Gastrocnemius medialis (tissue), 4 donors: ENCODE measurements around the gene ARID3B. TPM values are rescaled to one million over a fixed set of nuclear protein-coding genes. Genes with fewer than 3 reads are reported as not detected.

ENCODE experiments used
- ATAC-seq, 2 donors: fragments of 150-250 bp; one replicate each; pipeline ENCODE4 v1.9.1; 2016
- DNase-seq, 2 donors: peaks; one replicate each; pipeline ENCODE4 v3.0.0-alpha.2; 2019
- H3K27ac ChIP-seq, 4 donors: fragments of 200-600 bp; sonication (generic); 1 replicate in 1 of 4; 2 replicates in 3 of 4; pipeline ENCODE4 v1.5.1; 2016 to 2018; ENCODE audit warnings: mild to moderate bottlenecking in 2 of 4, moderate library complexity in 1 of 4
- H3K27me3 ChIP-seq, 3 donors: fragments of 200-600 bp; sonication (generic) in 2 of 3; 1 replicate in 1 of 3; 2 replicates in 2 of 3; pipeline versions ENCODE4 v1.5.1 to v1.6.0; 2016 to 2019; ENCODE audit warnings: mild to moderate bottlenecking in 1 of 3, moderate library complexity in 1 of 3
- H3K36me3 ChIP-seq, 2 donors: fragments of 200-600 bp; sonication (generic) in 1 of 2; one replicate each; pipeline ENCODE4 v1.5.1; 2017 to 2018
- H3K4me1 ChIP-seq, 2 donors: fragments of 200-600 bp; sonication (generic) in 1 of 2; one replicate each; pipeline ENCODE4 v1.5.1; 2016 to 2017; ENCODE audit warnings: mild to moderate bottlenecking in 2 of 2
- H3K4me3 ChIP-seq, 4 donors: fragments of 200-600 bp; sonication (generic) in 3 of 4; 1 replicate in 1 of 4; 2 replicates in 3 of 4; pipeline ENCODE4 v1.5.1; 2016 to 2019; ENCODE audit warnings: mild to moderate bottlenecking in 2 of 4
- H3K9me3 ChIP-seq, 3 donors: fragments of 200-600 bp; sonication (generic) in 2 of 3; 1 replicate in 1 of 3; 2 replicates in 2 of 3; pipeline ENCODE4 v1.5.1; 2016 to 2019
- POLR2A ChIP-seq, 2 donors: fragments of 450-650 bp; IDR thresholded peaks; one replicate each; pipeline ENCODE4 v1.6.1; 2017; ENCODE audit warnings: antibody characterized with exemption in 2 of 2, mild to moderate bottlenecking in 2 of 2, moderate library complexity in 2 of 2
- in situ Hi-C, 4 donors: fragments of 200-750 bp; cut with MboI; loops; one replicate each; pipeline versions ENCODE4 v1.15.0 to v1.8.0; 2017; ENCODE audit warnings: low sequenced_read_pairs in 4 of 4
- intact Hi-C: fragments of 100-400 bp; cut with DNase I; formaldehyde crosslinking; loops from one replicate; pipeline ENCODE4 v1.15.1; 2023; ENCODE audit warnings: low total_unique reads
- total RNA-seq, 4 donors: library from RNA; depleted of rRNA; stranded (reverse); fragments of >200 nt; gene quantifications; one replicate each; pipeline versions ENCODE4 v1.1.0 to v1.2.3, GENCODE V29; 2016
- TF ChIP-seq, protein P1 (sequence below), 5 experiments: fragments of 450-650 bp in 3 of 5; fragments of 200-600 bp in 2 of 5; sonication (generic) in 2 of 5; IDR thresholded peaks in 4 of 5; conservative IDR thresholded peaks in 1 of 5; 1 replicate in 4 of 5; 2 replicates in 1 of 5; pipeline ENCODE4 v1.5.1; 2016 to 2019; ENCODE audit warnings: antibody characterized with exemption in 5 of 5, mild to moderate bottlenecking in 3 of 5, moderate library complexity in 3 of 5

The ARID3B gene
- total RNA-seq, 4 donors from 2014 or later, result 1.8 to 6.7 (median 4.6) TPM

DNA sequence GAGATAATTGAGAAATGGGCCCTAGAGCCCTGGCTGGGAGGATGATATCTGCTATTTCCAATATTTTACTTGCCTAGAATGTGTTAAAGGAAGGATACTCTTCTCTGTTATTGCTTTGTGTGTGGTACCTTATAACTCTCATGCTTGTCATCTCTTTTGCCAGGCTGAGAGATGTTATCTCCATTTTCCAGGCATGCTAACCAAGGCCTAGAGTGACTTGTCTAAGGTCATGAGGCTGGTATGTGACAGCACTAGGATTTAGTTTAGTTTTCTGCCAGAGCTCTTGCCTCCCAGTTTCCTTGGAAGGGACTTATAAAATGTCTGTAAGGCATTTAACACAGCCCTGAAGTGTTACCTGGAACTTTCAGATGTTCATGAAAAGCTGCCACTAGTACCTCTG lies 76.0 kb downstream of the ARID3B start:
- H3K9me3 ChIP-seq, result no peaks in the 10 kb centered on the region
- no peak for ATAC-seq
- TF ChIP-seq POLR2A (IDR thresholded peaks at IDR 0.05), result no peak
- TF ChIP-seq, protein P1, sequence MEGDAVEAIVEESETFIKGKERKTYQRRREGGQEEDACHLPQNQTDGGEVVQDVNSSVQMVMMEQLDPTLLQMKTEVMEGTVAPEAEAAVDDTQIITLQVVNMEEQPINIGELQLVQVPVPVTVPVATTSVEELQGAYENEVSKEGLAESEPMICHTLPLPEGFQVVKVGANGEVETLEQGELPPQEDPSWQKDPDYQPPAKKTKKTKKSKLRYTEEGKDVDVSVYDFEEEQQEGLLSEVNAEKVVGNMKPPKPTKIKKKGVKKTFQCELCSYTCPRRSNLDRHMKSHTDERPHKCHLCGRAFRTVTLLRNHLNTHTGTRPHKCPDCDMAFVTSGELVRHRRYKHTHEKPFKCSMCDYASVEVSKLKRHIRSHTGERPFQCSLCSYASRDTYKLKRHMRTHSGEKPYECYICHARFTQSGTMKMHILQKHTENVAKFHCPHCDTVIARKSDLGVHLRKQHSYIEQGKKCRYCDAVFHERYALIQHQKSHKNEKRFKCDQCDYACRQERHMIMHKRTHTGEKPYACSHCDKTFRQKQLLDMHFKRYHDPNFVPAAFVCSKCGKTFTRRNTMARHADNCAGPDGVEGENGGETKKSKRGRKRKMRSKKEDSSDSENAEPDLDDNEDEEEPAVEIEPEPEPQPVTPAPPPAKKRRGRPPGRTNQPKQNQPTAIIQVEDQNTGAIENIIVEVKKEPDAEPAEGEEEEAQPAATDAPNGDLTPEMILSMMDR (IDR thresholded peaks at IDR 0.05 in 4 of 5, conservative IDR thresholded peaks at IDR 0.05 in 1 of 5), result no peak
- peaks cover 42 to 44% of the 10 kb centered on the region in 2 donors for H3K4me1 ChIP-seq
- peak overlapping the region; percentile 74 to 94 (median 86) for H3K4me3 ChIP-seq
- H3K36me3 ChIP-seq, result peaks cover 0 to 28% of the 10 kb centered on the region in 2 donors
- no peak for DNase-seq
- peak overlapping the region; percentile 94 to 100 (median 96) for H3K27ac ChIP-seq
- no peaks in the 10 kb centered on the region for H3K27me3 ChIP-seq
- intact Hi-C loops, result loop anchor here (1.0 to 10.0 kb wide), 4 partner anchors 155 to 932 kb away; partner anchors contain the start of genes CD276, COX5A and UBL7
- in situ Hi-C loops, result loop anchor here in 3 of 4 donors (10.0 to 25.0 kb wide), 2 partner anchors 72 to 155 kb away; partner anchors contain the start of genes ARID3B (in 2 of the 3) and UBL7 (in 1 of the 3)

DNA sequence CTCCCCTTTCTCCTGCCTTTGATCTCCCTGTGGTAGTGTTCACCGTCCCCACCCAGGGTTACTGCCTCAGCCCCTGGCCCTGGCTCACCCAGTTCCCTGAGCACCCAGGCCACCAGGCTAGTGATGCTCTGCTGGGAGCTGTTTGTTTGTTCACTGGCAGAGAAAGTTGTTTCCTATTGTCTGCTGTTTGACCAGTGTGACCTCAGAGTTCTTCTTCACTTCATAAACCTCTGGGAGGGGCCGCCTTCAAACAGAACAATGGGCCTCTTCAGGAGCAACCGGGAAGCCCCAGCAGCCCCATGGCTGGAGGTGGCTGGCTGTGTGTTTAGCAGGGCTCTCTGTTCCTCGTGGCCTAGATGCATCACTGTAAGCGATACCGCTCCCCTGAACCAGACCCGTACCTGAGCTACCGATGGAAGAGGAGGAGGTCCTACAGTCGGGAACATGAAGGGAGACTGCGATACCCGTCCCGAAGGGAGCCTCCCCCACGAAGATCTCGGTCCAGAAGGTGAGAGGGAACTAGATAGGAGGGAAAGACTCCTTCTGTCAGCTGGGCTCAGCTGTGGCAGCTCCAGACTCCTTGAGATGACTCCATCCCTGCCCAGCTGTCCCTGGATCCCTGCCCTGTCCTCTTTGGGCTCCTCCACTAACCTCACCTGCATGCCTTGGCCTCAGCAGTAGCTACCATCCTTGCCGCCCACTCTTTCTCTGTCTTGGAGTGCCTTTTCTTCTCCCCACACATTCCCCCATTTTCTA lies 78.0 kb downstream of the ARID3B start:
- Histone ChIP-seq H3K36me3 (peaks cover 0 to 49% of the 10 kb centered on the region in 2 donors), H3K27me3 (no peaks in the 10 kb centered on the region), H3K4me3 (no peak overlapping the region), H3K9me3 (no peaks in the 10 kb centered on the region), H3K4me1 (peaks cover 42 to 44% of the 10 kb centered on the region in 2 donors), H3K27ac (peak overlapping the region in 3 of 4 donors; percentile 95 to 100 (median 97))
- intact Hi-C loops (loop anchor here (5.0 to 10.0 kb wide), 3 partner anchors 157 to 934 kb away; partner anchors contain the start of genes CD276 and UBL7), in situ Hi-C loops (loop anchor here in 3 of 4 donors (10.0 to 25.0 kb wide), 2 partner anchors 74 to 157 kb away; partner anchors contain the start of genes ARID3B (in 2 of the 3) and UBL7 (in 1 of the 3))
- ATAC-seq, result no peak
- no peak for TF ChIP-seq POLR2A (IDR thresholded peaks at IDR 0.05)
- DNase-seq, result no peak

DNA sequence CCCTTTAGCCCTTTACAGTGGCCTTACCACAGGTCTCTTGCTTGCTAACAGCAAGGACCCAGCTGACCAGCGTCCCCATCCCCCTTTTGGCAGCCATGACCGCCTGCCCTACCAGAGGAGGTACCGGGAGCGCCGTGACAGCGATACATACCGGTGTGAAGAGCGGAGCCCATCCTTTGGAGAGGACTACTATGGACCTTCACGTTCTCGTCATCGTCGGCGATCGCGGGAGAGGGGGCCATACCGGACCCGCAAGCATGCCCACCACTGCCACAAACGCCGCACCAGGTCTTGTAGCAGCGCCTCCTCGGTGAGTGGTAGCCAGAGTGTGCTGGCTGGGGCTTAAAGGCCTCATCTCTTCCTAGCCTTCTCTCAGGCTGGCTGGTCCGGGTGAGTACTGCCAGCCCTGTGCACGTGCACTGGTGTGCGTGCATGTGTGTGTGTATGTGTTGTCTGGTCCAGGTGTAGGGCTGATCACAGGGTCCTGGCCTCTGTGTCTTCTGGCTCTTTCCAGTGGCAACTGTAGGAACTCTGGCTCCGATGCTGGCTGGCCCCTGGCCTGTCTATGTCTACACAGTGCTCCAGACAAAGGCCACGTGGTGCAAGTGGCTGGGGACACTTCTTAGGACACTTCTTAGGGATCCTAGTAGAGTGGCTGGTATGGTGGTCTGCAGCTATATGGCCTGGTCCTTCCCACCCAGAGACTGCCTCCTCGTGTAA lies 79.1 kb downstream of the ARID3B start:
- Histone ChIP-seq H3K27ac (peak overlapping the region in 2 of 4 donors; percentile 14 to 97), H3K27me3 (no peaks in the 10 kb centered on the region), H3K9me3 (no peaks in the 10 kb centered on the region), H3K36me3 (peaks cover 0 to 59% of the 10 kb centered on the region in 2 donors), H3K4me1 (peaks cover 42 to 44% of the 10 kb centered on the region in 2 donors), H3K4me3 (no peak overlapping the region)
- ATAC-seq (no peak), DNase-seq (no peak)
- intact Hi-C loops (loop anchor here (5.0 to 10.0 kb wide), 3 partner anchors 158 to 935 kb away; partner anchors contain the start of genes CD276 and UBL7), in situ Hi-C loops (loop anchor here in 3 of 4 donors (10.0 to 25.0 kb wide), 2 partner anchors 75 to 158 kb away; partner anchors contain the start of genes ARID3B (in 2 of the 3) and UBL7 (in 1 of the 3))
- no peak for TF ChIP-seq POLR2A (IDR thresholded peaks at IDR 0.05)
- TF ChIP-seq, protein P1 (IDR thresholded peaks at IDR 0.05 in 4 of 5, conservative IDR thresholded peaks at IDR 0.05 in 1 of 5), result no peak

DNA sequence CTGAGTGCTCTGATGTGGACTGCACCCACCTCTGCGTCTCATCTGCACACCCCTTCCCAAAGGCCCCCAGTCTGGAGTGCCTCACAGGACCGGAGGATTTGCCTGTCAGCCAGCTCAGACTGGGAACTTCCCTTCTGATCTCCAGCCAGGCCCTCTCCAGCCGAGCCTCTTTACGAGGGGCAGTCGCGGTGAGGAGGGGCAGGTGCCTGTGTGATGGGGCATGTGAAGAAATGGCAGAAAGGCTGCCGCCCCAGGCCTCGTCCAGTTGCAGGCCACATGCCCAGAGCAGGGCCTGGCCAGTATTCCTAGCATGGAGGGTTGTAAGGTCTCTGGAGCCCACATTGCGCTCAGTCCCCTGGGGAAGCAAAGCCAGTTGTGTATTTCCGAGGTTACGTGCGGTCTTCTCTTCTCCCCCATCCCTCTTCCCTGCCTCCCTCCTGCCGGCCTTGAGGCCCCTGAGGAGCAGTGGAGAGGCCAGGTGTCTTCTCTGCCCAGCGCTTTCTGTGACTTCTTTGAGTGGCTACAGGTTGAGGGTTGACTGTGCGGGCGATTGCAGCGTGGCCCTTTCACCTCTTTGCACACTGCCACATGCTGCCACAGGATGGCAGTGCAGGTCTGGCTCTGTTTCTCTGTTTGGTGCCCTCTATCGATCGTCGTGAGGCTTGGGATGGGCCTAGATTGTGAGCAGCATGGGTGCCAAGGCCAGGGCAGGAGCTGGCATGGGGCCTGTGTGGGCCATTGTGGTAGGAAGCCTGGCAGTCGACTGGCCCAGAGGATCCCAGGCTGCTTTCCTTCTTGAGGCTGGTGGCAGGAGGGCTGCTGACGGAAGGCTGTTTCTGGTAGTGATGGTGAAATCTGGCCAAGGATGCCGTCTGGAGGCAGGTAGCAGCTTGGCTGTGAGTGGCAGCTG lies 79.9 kb downstream of the ARID3B start:
- no peak for TF ChIP-seq POLR2A (IDR thresholded peaks at IDR 0.05)
- TF ChIP-seq, protein P1 (IDR thresholded peaks at IDR 0.05 in 4 of 5, conservative IDR thresholded peaks at IDR 0.05 in 1 of 5), result peak; percentile 43 to 74 (median 66)
- DNase-seq (peak in 1 of 2 donors; percentile 62), ATAC-seq (peak in 1 of 2 donors; percentile 61)
- H3K27me3 ChIP-seq, result no peaks in the 10 kb centered on the region
- no peaks in the 10 kb centered on the region for H3K9me3 ChIP-seq
- H3K27ac ChIP-seq, result peak overlapping the region in 2 of 4 donors; percentile 2 to 65
- H3K36me3 ChIP-seq, result peaks cover 0 to 67% of the 10 kb centered on the region in 2 donors
- H3K4me1 ChIP-seq, result peaks cover 42 to 44% of the 10 kb centered on the region in 2 donors
- in situ Hi-C loops (loop anchor here in 1 of 4 donors (25.0 kb wide), 1 partner anchor 159 kb away; the partner anchor contains the start of gene UBL7), intact Hi-C loops (no loop called here)
- H3K4me3 ChIP-seq, result no peak overlapping the region
